CD14-positive monocyte (primary cell): ENCODE results near the gene C1QTNF8. TPM values are rescaled to one million over a fixed set of nuclear protein-coding genes. Genes with fewer than 3 reads are reported as not detected.

Source experiments
- DNase-seq, 3 donors: peaks; one replicate each; pipeline ENCODE4 v3.0.0-alpha.2; 2011 to 2022
- H2AFZ ChIP-seq: 2 replicates; pipeline ENCODE4 v1.6.0; 2012; ENCODE audit warnings: mild to moderate bottlenecking, low read depth, low read length, inconsistent platforms; ENCODE audit not compliant: insufficient read depth, poor library complexity, severe bottlenecking
- H3K27ac ChIP-seq, 2 donors: 1 replicate in 1 of 2; 2 replicates in 1 of 2; pipeline ENCODE4 v1.5.1; 2012 to 2013; ENCODE audit warnings: low read length in 2 of 2, control low read depth in 1 of 2, inconsistent platforms in 1 of 2, low read depth in 1 of 2, mild to moderate bottlenecking in 1 of 2
- H3K27me3 ChIP-seq, 2 donors: one replicate each; pipeline versions ENCODE4 v1.6.0 to v1.6.1; 2011 to 2013; ENCODE audit warnings: low read length in 2 of 2; ENCODE audit not compliant: control insufficient read depth in 2 of 2, insufficient read depth in 2 of 2
- H3K36me3 ChIP-seq, 2 donors: replicated peaks in 1 of 2; 1 replicate in 1 of 2; 2 replicates in 1 of 2; pipeline versions ENCODE4 v1.5.1 to v1.6.1; 2012 to 2013; ENCODE audit warnings: low read length in 2 of 2, control low read depth in 1 of 2, inconsistent platforms in 1 of 2, mild to moderate bottlenecking in 1 of 2; ENCODE audit not compliant: insufficient read depth in 2 of 2, control insufficient read depth in 1 of 2
- H3K4me1 ChIP-seq, 2 donors: 1 replicate in 1 of 2; 2 replicates in 1 of 2; pipeline versions ENCODE4 v1.5.1 to v1.6.1; 2012 to 2013; ENCODE audit warnings: low read length in 2 of 2, control low read depth in 1 of 2, inconsistent platforms in 1 of 2, mild to moderate bottlenecking in 1 of 2, moderate library complexity in 1 of 2; ENCODE audit not compliant: insufficient read depth in 2 of 2, control insufficient read depth in 1 of 2
- H3K4me2 ChIP-seq: replicated peaks from 2 replicates; pipeline ENCODE3; 2012; ENCODE audit warnings: low read length, moderate library complexity, mild to moderate bottlenecking; ENCODE audit not compliant: poor library complexity, severe bottlenecking; ENCODE audit errors: extremely low read depth
- H3K4me3 ChIP-seq, 3 experiments: fragments of 200-600 bp in 1 of 3; sonication (generic) in 1 of 3; replicated peaks in 1 of 3; 1 replicate in 2 of 3; 2 replicates in 1 of 3; pipeline ENCODE4 v1.5.1; 2011 to 2013; ENCODE audit warnings: low read length in 3 of 3, mild to moderate bottlenecking in 3 of 3, control low read depth in 2 of 3, low read depth in 2 of 3, inconsistent platforms in 1 of 3, moderate library complexity in 1 of 3
- H3K79me2 ChIP-seq: 2 replicates; pipeline ENCODE4 v1.6.0; 2012; ENCODE audit warnings: mild to moderate bottlenecking, control low read depth, inconsistent platforms, low read length, moderate library complexity; ENCODE audit not compliant: insufficient read depth
- H3K9ac ChIP-seq: 2 replicates; pipeline ENCODE4 v1.6.0; 2017; ENCODE audit warnings: low read length, mild to moderate bottlenecking; ENCODE audit not compliant: insufficient read depth, poor library complexity, severe bottlenecking
- H3K9me3 ChIP-seq, 2 donors: replicated peaks in 1 of 2; 1 replicate in 1 of 2; 2 replicates in 1 of 2; pipeline versions ENCODE4 v1.5.1 to v1.6.1; 2012 to 2013; ENCODE audit warnings: low read length in 2 of 2, control low read depth in 1 of 2; ENCODE audit not compliant: control insufficient read depth in 1 of 2, insufficient read depth in 1 of 2
- H4K20me1 ChIP-seq: 2 replicates; pipeline ENCODE4 v1.6.0; 2012; ENCODE audit warnings: mild to moderate bottlenecking, low read length, control low read depth, moderate library complexity; ENCODE audit not compliant: insufficient read depth
- H3K27ac Mint-ChIP-seq, 7 donors: one replicate each; pipeline ENCODE4 v1.8.0; 2020; ENCODE audit warnings: mild to moderate bottlenecking in 7 of 7, mixed read lengths in 7 of 7, moderate library complexity in 6 of 7, inconsistent platforms in 2 of 7
- H3K27me3 Mint-ChIP-seq, 3 donors: one replicate each; pipeline ENCODE4 v1.8.0; 2021 to 2022; ENCODE audit warnings: low read depth in 3 of 3, mild to moderate bottlenecking in 3 of 3, mixed read lengths in 3 of 3, moderate library complexity in 3 of 3, inconsistent platforms in 1 of 3
- H3K36me3 Mint-ChIP-seq, 2 donors: one replicate each; pipeline ENCODE4 v1.8.0; 2020; ENCODE audit warnings: mixed read lengths in 2 of 2, inconsistent platforms in 1 of 2, mild to moderate bottlenecking in 1 of 2
- H3K4me1 Mint-ChIP-seq: one replicate; pipeline ENCODE4 v1.8.0; 2020; ENCODE audit warnings: mild to moderate bottlenecking, mixed read lengths
- H3K4me3 Mint-ChIP-seq, 2 donors: one replicate each; pipeline ENCODE4 v1.8.0; 2020; ENCODE audit warnings: mild to moderate bottlenecking in 2 of 2, mixed read lengths in 2 of 2, moderate library complexity in 1 of 2
- H3K9me3 Mint-ChIP-seq, 7 donors: one replicate each; pipeline ENCODE4 v1.8.0; 2020 to 2022; ENCODE audit warnings: mixed read lengths in 7 of 7, mild to moderate bottlenecking in 6 of 7, moderate library complexity in 6 of 7, inconsistent platforms in 2 of 7
- CTCF ChIP-seq: fragments of 200-600 bp; IDR thresholded peaks from one replicate; pipeline ENCODE4 v1.8.0; 2022; ENCODE audit warnings: antibody characterized with exemption, mild to moderate bottlenecking
- WGBS: methylation state at CpG from one replicate; pipeline ENCODE4 v1.1.5; 2013; ENCODE audit warnings: missing lambda C conversion rate; ENCODE audit not compliant: insufficient coverage; 5-methylcytosine and 5-hydroxymethylcytosine counted together
- intact Hi-C, 2 donors: fragments of 100-400 bp; cut with micrococcal nuclease; formaldehyde crosslinking; loops; one replicate each; pipeline versions ENCODE4 v1.15.0 to v1.15.1; 2023
- polyA plus RNA-seq, 3 donors: library from polyadenylated mRNA; depleted of rRNA in 1 of 3; unstranded in 2 of 3; stranded (reverse) in 1 of 3; fragments of 300-500 nt in 2 of 3; fragments of >200 nt in 1 of 3; fragmentation: Illumina TruSeq in 2 of 3; gene quantifications; 1 replicate in 2 of 3; 2 replicates in 1 of 3; pipeline ENCODE4 v1.2.3, GENCODE V29; 2012 to 2021

Gene C1QTNF8
- polyA plus RNA-seq, 3 donors = not detected

DNA sequence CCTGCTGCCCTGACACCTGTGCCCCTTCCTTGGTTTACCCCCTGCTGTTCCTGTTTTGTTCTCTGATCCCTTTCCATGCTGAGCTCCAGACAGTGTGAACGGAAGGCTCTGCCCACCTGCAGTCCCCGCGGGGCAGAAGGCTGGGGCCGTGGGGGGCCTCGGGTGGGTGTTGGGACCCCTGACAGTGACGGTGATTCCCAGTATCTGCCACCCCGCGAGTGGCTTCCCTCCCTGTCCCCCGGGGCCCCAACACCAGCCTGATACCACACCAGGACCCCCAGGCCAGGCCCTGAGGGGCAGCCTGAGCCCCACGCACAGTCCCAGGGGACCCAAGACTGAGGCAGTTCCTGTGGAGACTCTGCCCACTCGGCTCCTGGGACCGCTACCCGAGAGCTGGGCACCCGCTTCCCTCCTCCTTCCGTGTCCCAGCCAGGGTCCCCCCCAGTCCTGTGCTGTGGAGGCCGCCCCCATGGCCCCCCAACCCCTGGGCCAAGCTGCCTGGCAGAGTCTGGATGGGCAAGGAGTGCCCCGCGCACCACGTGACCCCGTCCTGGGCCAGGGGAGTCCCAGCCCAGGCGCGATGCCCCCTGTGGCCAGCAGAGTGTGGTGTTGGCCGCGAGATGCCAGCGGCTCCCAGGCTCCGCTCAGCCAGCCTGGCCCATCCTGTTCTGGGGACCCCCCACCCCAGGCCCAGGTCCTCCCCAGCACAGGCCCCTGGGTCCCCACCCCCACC, 10.0 kb upstream of the C1QTNF8 start:
- no peak overlapping the region for H3K4me2 ChIP-seq
- H3K27ac ChIP-seq = no peak overlapping the region
- no peak overlapping the region for H3K4me3 ChIP-seq
- intact Hi-C loops = no loop called here
- no peaks in the 10 kb centered on the region for H3K79me2 ChIP-seq
- peaks cover 0 to 4% of the 10 kb centered on the region in 2 donors for H3K4me1 ChIP-seq
- Mint-ChIP-seq H3K9me3 (peaks cover 0 to 2% (median 0%) of the 10 kb centered on the region in 7 donors), H3K27ac (no peak overlapping the region), H3K4me3 (no peak overlapping the region), H3K27me3 (peaks cover 13 to 44% (median 16%) of the 10 kb centered on the region in 3 donors), H3K36me3 (no peaks in the 10 kb centered on the region), H3K4me1 (no peaks in the 10 kb centered on the region)
- H3K9me3 ChIP-seq = no peaks in the 10 kb centered on the region
- no peak for TF ChIP-seq CTCF
- peaks cover 0 to 9% of the 10 kb centered on the region in 2 donors for H3K27me3 ChIP-seq
- H3K9ac ChIP-seq = no peak overlapping the region
- no peak overlapping the region for H2AFZ ChIP-seq
- no peaks in the 10 kb centered on the region for H4K20me1 ChIP-seq
- no peaks in the 10 kb centered on the region for H3K36me3 ChIP-seq
- WGBS = 38% methylated on average over 20 of the region's 26 CpGs
- DNase-seq = no peak

- Histone ChIP-seq H3K27ac (no peak overlapping the region), H4K20me1 (no peaks in the 10 kb centered on the region), H3K4me1 (peaks cover 0 to 4% of the 10 kb centered on the region in 2 donors), H3K9me3 (no peaks in the 10 kb centered on the region), H2AFZ (no peak overlapping the region), H3K79me2 (no peaks in the 10 kb centered on the region), H3K4me3 (no peak overlapping the region), H3K4me2 (no peak overlapping the region), H3K27me3 (peaks cover 0 to 9% of the 10 kb centered on the region in 2 donors), H3K36me3 (no peaks in the 10 kb centered on the region), H3K9ac (no peak overlapping the region)
- intact Hi-C loops = no loop called here
- WGBS = 23% methylated on average over 11 of the region's 11 CpGs
- no peaks in the 10 kb centered on the region for H3K36me3 Mint-ChIP-seq
- peaks cover 13 to 45% (median 14%) of the 10 kb centered on the region in 3 donors for H3K27me3 Mint-ChIP-seq
- no peak for TF ChIP-seq CTCF
- H3K27ac Mint-ChIP-seq = no peak overlapping the region
- no peaks in the 10 kb centered on the region for H3K4me1 Mint-ChIP-seq
- peaks cover 0 to under 1% (median 0%) of the 10 kb centered on the region in 7 donors for H3K9me3 Mint-ChIP-seq
- DNase-seq = no peak
- H3K4me3 Mint-ChIP-seq = no peak overlapping the region
These were observed 7.6 kb upstream of the C1QTNF8 start for GRCh38 chr16:1103636-1103980.
